Neuronal stem cell (in vitro differentiated cells): Measurements from ENCODE around the gene NOVA1.

Experiments used
- DNase-seq: peaks from one replicate; pipeline ENCODE4 v3.0.0-alpha.2; 2013; ENCODE audit warnings: low spot score
- H2AFZ ChIP-seq: one replicate; pipeline ENCODE4 v1.6.1; 2013; ENCODE audit warnings: mild to moderate bottlenecking, low read length, inconsistent platforms
- H2AK5ac ChIP-seq: 2 replicates; pipeline ENCODE4 v1.6.1; 2013; ENCODE audit warnings: low read depth, mild to moderate bottlenecking, inconsistent platforms, low read length, moderate library complexity, mixed read lengths
- H2BK120ac ChIP-seq: 2 replicates; pipeline ENCODE4 v1.6.1; 2013; ENCODE audit warnings: low read depth, mild to moderate bottlenecking, inconsistent platforms, low read length, moderate library complexity, mixed read lengths
- H2BK12ac ChIP-seq: one replicate; pipeline ENCODE4 v1.6.1; 2013; ENCODE audit warnings: low read length, inconsistent platforms
- H2BK15ac ChIP-seq: 2 replicates; pipeline ENCODE4 v1.6.1; 2013; ENCODE audit warnings: mild to moderate bottlenecking, low read length, inconsistent platforms, mixed read lengths
- H2BK5ac ChIP-seq: one replicate; pipeline ENCODE4 v1.6.1; 2013; ENCODE audit warnings: inconsistent platforms, mild to moderate bottlenecking, low read length, moderate library complexity
- H3K14ac ChIP-seq: one replicate; pipeline ENCODE4 v1.6.1; 2013; ENCODE audit warnings: low read length, inconsistent platforms
- H3K18ac ChIP-seq: 2 replicates; pipeline ENCODE4 v1.6.1; 2013; ENCODE audit warnings: low read length, inconsistent platforms
- H3K23ac ChIP-seq: 2 replicates; pipeline ENCODE4 v1.6.1; 2013; ENCODE audit warnings: low read depth, mild to moderate bottlenecking, mixed read lengths, low read length, inconsistent platforms; ENCODE audit not compliant: poor library complexity
- H3K27ac ChIP-seq: replicated peaks from 3 replicates; pipeline ENCODE4 v1.5.1; 2013; ENCODE audit warnings: low read length, inconsistent platforms
- H3K27me3 ChIP-seq, 3 experiments: 2 replicates each; pipeline ENCODE4 v1.6.1; 2013; ENCODE audit warnings: low read length in 3 of 3, mild to moderate bottlenecking in 2 of 3, inconsistent platforms in 1 of 3, low read depth in 1 of 3, mixed read lengths in 1 of 3, moderate library complexity in 1 of 3; ENCODE audit not compliant: control insufficient read depth in 3 of 3, insufficient read depth in 3 of 3
- H3K36me3 ChIP-seq, 2 donors: replicated peaks in 1 of 2; 2 replicates each; pipeline ENCODE4 v1.6.1; 2013; ENCODE audit warnings: low read length in 2 of 2; ENCODE audit not compliant: control insufficient read depth in 2 of 2, insufficient read depth in 2 of 2
- H3K4ac ChIP-seq: 2 replicates; pipeline ENCODE4 v1.6.1; 2013; ENCODE audit warnings: inconsistent platforms, mild to moderate bottlenecking, low read length, moderate library complexity
- H3K4me1 ChIP-seq, 2 donors: 1 replicate in 1 of 2; 2 replicates in 1 of 2; pipeline ENCODE4 v1.6.1; 2013; ENCODE audit warnings: low read length in 2 of 2, low read depth in 1 of 2; ENCODE audit not compliant: control insufficient read depth in 2 of 2, insufficient read depth in 1 of 2
- H3K4me2 ChIP-seq: one replicate; pipeline ENCODE4 v1.6.1; 2013; ENCODE audit warnings: mild to moderate bottlenecking, low read length, inconsistent platforms; ENCODE audit not compliant: insufficient read depth, poor library complexity, severe bottlenecking
- H3K4me3 ChIP-seq, 2 donors: 2 replicates each; pipeline ENCODE4 v1.5.1; 2013; ENCODE audit warnings: low read length in 2 of 2, mild to moderate bottlenecking in 2 of 2, inconsistent platforms in 1 of 2, moderate library complexity in 1 of 2
- H3K79me1 ChIP-seq: one replicate; pipeline ENCODE4 v1.6.1; 2013; ENCODE audit warnings: low read depth, mild to moderate bottlenecking, inconsistent platforms, low read length, moderate library complexity
- H3K9ac ChIP-seq: one replicate; pipeline ENCODE4 v1.6.1; 2013; ENCODE audit warnings: mild to moderate bottlenecking, low read depth, low read length, inconsistent platforms; ENCODE audit not compliant: poor library complexity
- H3K9me3 ChIP-seq, 2 donors: replicated peaks in 1 of 2; 2 replicates each; pipeline versions ENCODE3 to v1.6.1; 2013; ENCODE audit warnings: low read length in 2 of 2, mild to moderate bottlenecking in 2 of 2, inconsistent platforms in 1 of 2, low read depth in 1 of 2, mixed read lengths in 1 of 2, moderate library complexity in 1 of 2; ENCODE audit not compliant: control insufficient read depth in 2 of 2, insufficient read depth in 1 of 2
- H4K8ac ChIP-seq: one replicate; pipeline ENCODE4 v1.6.1; 2013; ENCODE audit warnings: low read depth, mild to moderate bottlenecking, inconsistent platforms, low read length, moderate library complexity
- H4K91ac ChIP-seq: one replicate; pipeline ENCODE4 v1.6.1; 2013; ENCODE audit warnings: low read length, low read depth, mild to moderate bottlenecking, inconsistent platforms; ENCODE audit not compliant: poor library complexity
- WGBS, 2 donors: extraction: QIAGEN DNeasy Blood & Tissue Kit; methylation state at CpG; one replicate each; pipeline ENCODE4 v1.1.7; 2013; ENCODE audit warnings: missing lambda C conversion rate in 2 of 2, mixed read lengths in 1 of 2; ENCODE audit not compliant: insufficient read length in 2 of 2, insufficient replicate concordance in 1 of 2; ENCODE audit errors: extremely low coverage in 2 of 2; 5-methylcytosine and 5-hydroxymethylcytosine counted together

Gene NOVA1

GRCh38 chr14:26466862-26467261 lies 131.0 kb downstream of the NOVA1 start:
- DNase-seq: no peak

GRCh38 chr14:26463136-26463535 lies 134.7 kb downstream of the NOVA1 start:
- DNase-seq: no peak
- Histone ChIP-seq H3K4me2 (no peak overlapping the region), H3K79me1 (no peaks in the 10 kb centered on the region), H4K91ac (no peak overlapping the region), H3K36me3 (peaks cover 0 to 9% of the 10 kb centered on the region in 2 donors), H2BK12ac (no peak overlapping the region), H2BK120ac (no peak overlapping the region), H2BK15ac (no peak overlapping the region), H3K4me3 (no peak overlapping the region), H3K27ac (no peak overlapping the region), H4K8ac (no peak overlapping the region), H3K27me3 (no peaks in the 10 kb centered on the region), H2BK5ac (no peak overlapping the region), H3K9ac (no peak overlapping the region), H3K18ac (no peak overlapping the region), H2AFZ (no peak overlapping the region), H2AK5ac (no peak overlapping the region), H3K23ac (no peak overlapping the region), H3K4me1 (no peaks in the 10 kb centered on the region), H3K14ac (no peak overlapping the region), H3K9me3 (peaks cover 0 to 6% of the 10 kb centered on the region in 2 donors), H3K4ac (no peak overlapping the region)
- no CpG with 5 or more reads among the region's 2 CpGs for WGBS, 2 donors

More at GRCh38 chr14:26466862-26467261, 131.0 kb downstream of the NOVA1 start:
- H3K36me3 ChIP-seq: peaks cover 0 to 17% of the 10 kb centered on the region in 2 donors
- no CpG with 5 or more reads among the region's 1 CpG for WGBS, 2 donors
- H3K27ac ChIP-seq: no peak overlapping the region
- H3K4ac ChIP-seq: no peak overlapping the region
- H2BK15ac ChIP-seq: no peak overlapping the region
- H4K8ac ChIP-seq: no peak overlapping the region
- H2BK120ac ChIP-seq: no peak overlapping the region
- H3K18ac ChIP-seq: no peak overlapping the region
- no peak overlapping the region for H3K9ac ChIP-seq
- no peaks in the 10 kb centered on the region for H3K4me1 ChIP-seq
- H4K91ac ChIP-seq: no peak overlapping the region
- no peaks in the 10 kb centered on the region for H3K27me3 ChIP-seq
- no peak overlapping the region for H3K23ac ChIP-seq
- no peak overlapping the region for H3K14ac ChIP-seq
- no peak overlapping the region for H2AFZ ChIP-seq
- no peak overlapping the region for H2BK12ac ChIP-seq
- peaks cover 0 to 2% of the 10 kb centered on the region in 2 donors for H3K9me3 ChIP-seq
- no peak overlapping the region for H2AK5ac ChIP-seq
- no peak overlapping the region for H3K4me3 ChIP-seq
- no peak overlapping the region for H2BK5ac ChIP-seq
- no peak overlapping the region for H3K4me2 ChIP-seq
- H3K79me1 ChIP-seq: no peaks in the 10 kb centered on the region

DNA sequence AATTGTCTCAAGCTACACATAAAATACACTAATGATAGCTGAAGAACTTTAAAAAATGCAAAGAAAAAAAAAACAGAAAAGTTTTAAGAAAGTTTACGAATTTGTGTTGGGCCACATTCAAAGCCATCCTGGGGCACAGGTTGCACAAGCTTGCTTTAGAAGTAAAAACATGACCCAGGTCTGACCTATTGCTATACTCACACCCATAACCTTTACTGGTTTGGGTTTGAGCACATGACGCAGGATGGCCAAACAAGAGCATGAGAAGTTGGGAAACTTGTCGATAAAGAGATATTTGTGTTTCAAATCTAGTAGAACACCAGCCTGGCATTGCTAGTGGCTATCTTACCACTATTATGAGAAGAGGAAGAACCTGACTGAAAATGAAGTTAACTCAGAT lies 143.7 kb downstream of the NOVA1 start:
- H3K14ac ChIP-seq: no peak overlapping the region
- no peak overlapping the region for H2AK5ac ChIP-seq
- H3K4ac ChIP-seq: no peak overlapping the region
- no peak overlapping the region for H3K27ac ChIP-seq
- H3K4me2 ChIP-seq: no peak overlapping the region
- H3K79me1 ChIP-seq: no peaks in the 10 kb centered on the region
- no peak overlapping the region for H3K18ac ChIP-seq
- no CpG with 5 or more reads among the region's 3 CpGs for WGBS, 2 donors
- H4K8ac ChIP-seq: no peak overlapping the region
- no peak overlapping the region for H4K91ac ChIP-seq
- no peaks in the 10 kb centered on the region for H3K36me3 ChIP-seq
- H3K9me3 ChIP-seq: peaks cover 0 to 13% of the 10 kb centered on the region in 2 donors
- DNase-seq: no peak
- no peak overlapping the region for H2BK12ac ChIP-seq
- no peak overlapping the region for H3K9ac ChIP-seq
- H2AFZ ChIP-seq: no peak overlapping the region
- no peaks in the 10 kb centered on the region for H3K27me3 ChIP-seq
- no peak overlapping the region for H2BK120ac ChIP-seq
- H3K4me3 ChIP-seq: no peak overlapping the region
- no peaks in the 10 kb centered on the region for H3K4me1 ChIP-seq
- H2BK15ac ChIP-seq: no peak overlapping the region
- no peak overlapping the region for H2BK5ac ChIP-seq
- H3K23ac ChIP-seq: no peak overlapping the region

DNA sequence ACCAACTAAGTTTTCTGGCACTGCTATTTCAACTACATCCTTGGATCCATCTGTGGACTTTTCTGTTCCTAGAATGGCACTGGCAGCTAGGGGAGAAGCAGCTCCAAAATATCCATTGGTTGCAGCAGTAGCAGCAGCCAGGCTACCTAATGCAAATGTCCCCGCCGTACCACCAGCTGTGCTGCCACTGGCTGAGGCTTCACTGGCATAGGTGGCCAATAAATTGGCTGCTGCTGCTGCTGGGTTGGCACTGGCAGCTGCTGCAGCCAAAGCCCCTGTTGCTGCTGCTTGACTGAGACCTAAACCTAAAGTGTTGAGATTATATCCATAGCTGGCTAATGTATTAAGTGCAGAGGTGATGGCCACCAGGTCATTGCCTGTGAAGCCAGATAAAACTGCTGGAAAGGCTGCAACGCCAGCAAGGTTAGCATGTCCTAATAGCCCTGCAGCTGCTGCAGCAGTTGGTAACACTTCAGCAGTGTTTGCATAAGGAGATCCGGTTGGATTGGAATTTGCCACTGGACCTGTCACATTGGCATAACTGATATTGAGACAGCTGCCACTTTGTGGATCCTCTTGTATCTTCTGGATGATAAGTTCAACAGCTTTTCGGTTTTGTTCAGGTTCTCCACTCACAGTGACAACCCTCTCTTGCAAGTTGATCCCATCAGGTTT lies 149.5 kb downstream of the NOVA1 start:
- no peak overlapping the region for H2BK5ac ChIP-seq
- H3K36me3 ChIP-seq: peaks cover 0 to 2% of the 10 kb centered on the region in 2 donors
- H4K91ac ChIP-seq: no peak overlapping the region
- no peak overlapping the region for H4K8ac ChIP-seq
- no peaks in the 10 kb centered on the region for H3K9me3 ChIP-seq
- H3K79me1 ChIP-seq: no peaks in the 10 kb centered on the region
- no peak for DNase-seq
- H3K18ac ChIP-seq: no peak overlapping the region
- no peak overlapping the region for H3K14ac ChIP-seq
- H2AFZ ChIP-seq: no peak overlapping the region
- no peak overlapping the region for H3K4ac ChIP-seq
- no peak overlapping the region for H3K23ac ChIP-seq
- peak overlapping the region; percentile 66 for H3K9ac ChIP-seq
- no peaks in the 10 kb centered on the region for H3K27me3 ChIP-seq
- H3K4me3 ChIP-seq: no peak overlapping the region
- peaks cover 0 to 4% of the 10 kb centered on the region in 2 donors for H3K4me1 ChIP-seq
- no peak overlapping the region for H3K4me2 ChIP-seq
- no peak overlapping the region for H2BK12ac ChIP-seq
- H3K27ac ChIP-seq: no peak overlapping the region
- no peak overlapping the region for H2BK120ac ChIP-seq
- no peak overlapping the region for H2AK5ac ChIP-seq
- no peak overlapping the region for H2BK15ac ChIP-seq
- WGBS, 2 donors: no CpG with 5 or more reads among the region's 5 CpGs
